HG03025 (cell line): Measurements from ENCODE around the gene FYTTD1.

Experiments used
- ATAC-seq: cut with Tn5 transposase; IDR thresholded peaks from one replicate; pipeline ENCODE4 v1.9.1; 2021; ENCODE audit warnings: mild to moderate bottlenecking, moderate library complexity; ENCODE audit not compliant: unreplicated experiment, low FRiP score

The FYTTD1 gene

GRCh38 chr3:197790033-197790432, 40.4 kb downstream of the FYTTD1 start:
- no peak for ATAC-seq

- peak; percentile 67 for ATAC-seq
Observed at GRCh38 chr3:197791113-197791891, 41.6 kb downstream of the FYTTD1 start, which contains the start of gene LRCH3. Gene LRCH3, plus strand, starts transcription at chr3:197791254. Its CDS starts 25 bp downstream, at chr3:197791279.

- peak; percentile 26 for ATAC-seq
Observed at GRCh38 chr3:197791892-197792647, 42.4 kb downstream of the FYTTD1 start.

GRCh38 chr3:197793247-197793646, 43.6 kb downstream of the FYTTD1 start:
- no peak for ATAC-seq

GRCh38 chr3:197794115-197794514, 44.4 kb downstream of the FYTTD1 start:
- no peak for ATAC-seq

- no peak for ATAC-seq
Observed at GRCh38 chr3:197795200-197795599, 45.5 kb downstream of the FYTTD1 start.

- ATAC-seq: no peak
Observed at GRCh38 chr3:197796087-197796486, 46.4 kb downstream of the FYTTD1 start.

- ATAC-seq: no peak
Observed at GRCh38 chr3:197798863-197799262, 49.2 kb downstream of the FYTTD1 start.

GRCh38 chr3:197800379-197800778, 50.7 kb downstream of the FYTTD1 start:
- no peak for ATAC-seq

GRCh38 chr3:197801891-197802778, 52.5 kb downstream of the FYTTD1 start:
- ATAC-seq: no peak

GRCh38 chr3:197802779-197803459, 53.2 kb downstream of the FYTTD1 start:
- no peak for ATAC-seq

- no peak for ATAC-seq
Observed at GRCh38 chr3:197804511-197804910, 54.8 kb downstream of the FYTTD1 start.

GRCh38 chr3:197807969-197808587, 58.4 kb downstream of the FYTTD1 start:
- ATAC-seq: no peak

- no peak for ATAC-seq
Observed at GRCh38 chr3:197809356-197810020, 59.8 kb downstream of the FYTTD1 start.

- ATAC-seq: no peak
Observed at GRCh38 chr3:197810901-197811300, 61.2 kb downstream of the FYTTD1 start.

GRCh38 chr3:197811343-197811742, 61.7 kb downstream of the FYTTD1 start:
- ATAC-seq: no peak

GRCh38 chr3:197814372-197814771, 64.7 kb downstream of the FYTTD1 start:
- no peak for ATAC-seq

GRCh38 chr3:197820550-197821335, 71.1 kb downstream of the FYTTD1 start:
- no peak for ATAC-seq
